Measurements from ENCODE around the gene RIPPLY3.
"Not testable (repeated sequence)": the region's sequence is repeated elsewhere in the genome, so short reads cannot be mapped to it uniquely, and the experiment has no call there.

The RIPPLY3 gene

GRCh38 chr21:37045556-37045955, 39.1 kb downstream of the RIPPLY3 start:
- DNase-seq = no peak
- in situ Hi-C loops (cut with MboI; ENCODE audit: low pct_unique_long_range_greater_than_20kb, low sequenced_read_pairs) = no loop called here

GRCh38 chr21:37047079-37047478, 40.6 kb downstream of the RIPPLY3 start:
- in situ Hi-C loops (cut with MboI; ENCODE audit: low pct_unique_long_range_greater_than_20kb, low sequenced_read_pairs) = no loop called here

GRCh38 chr21:37049741-37050140, 43.2 kb downstream of the RIPPLY3 start:
- in situ Hi-C loops (cut with MboI; ENCODE audit: low pct_unique_long_range_greater_than_20kb, low sequenced_read_pairs); DNase-seq: not testable (repeated sequence)

More at GRCh38 chr21:37047079-37047478, 40.6 kb downstream of the RIPPLY3 start:
- DNase-seq = peak; percentile 59

GRCh38 chr21:37055271-37055855, 48.9 kb downstream of the RIPPLY3 start:
- no peak for DNase-seq
- in situ Hi-C loops (cut with MboI; ENCODE audit: low pct_unique_long_range_greater_than_20kb, low sequenced_read_pairs) = no loop called here

GRCh38 chr21:37057614-37058013, 51.1 kb downstream of the RIPPLY3 start:
- DNase-seq = no peak
- in situ Hi-C loops (cut with MboI; ENCODE audit: low pct_unique_long_range_greater_than_20kb, low sequenced_read_pairs) = no loop called here

- peak; percentile 66 for DNase-seq
- in situ Hi-C loops (cut with MboI; ENCODE audit: low pct_unique_long_range_greater_than_20kb, low sequenced_read_pairs) = no loop called here
Observed at GRCh38 chr21:37058261-37058660, 51.8 kb downstream of the RIPPLY3 start.

GRCh38 chr21:37059181-37059580, 52.7 kb downstream of the RIPPLY3 start:
- DNase-seq = peak; percentile 64
- in situ Hi-C loops (cut with MboI; ENCODE audit: low pct_unique_long_range_greater_than_20kb, low sequenced_read_pairs) = no loop called here

- DNase-seq = no peak
- in situ Hi-C loops (cut with MboI; ENCODE audit: low pct_unique_long_range_greater_than_20kb, low sequenced_read_pairs) = no loop called here
Observed at GRCh38 chr21:37060296-37060695, 53.8 kb downstream of the RIPPLY3 start.

GRCh38 chr21:37061926-37062592, 55.6 kb downstream of the RIPPLY3 start:
- DNase-seq = no peak
- in situ Hi-C loops (cut with MboI; ENCODE audit: low pct_unique_long_range_greater_than_20kb, low sequenced_read_pairs) = no loop called here

- DNase-seq = no peak
- in situ Hi-C loops (cut with MboI; ENCODE audit: low pct_unique_long_range_greater_than_20kb, low sequenced_read_pairs) = no loop called here
Observed at GRCh38 chr21:37062593-37062935, 56.1 kb downstream of the RIPPLY3 start.

GRCh38 chr21:37063433-37063832, 56.9 kb downstream of the RIPPLY3 start:
- DNase-seq = no peak
- in situ Hi-C loops (cut with MboI; ENCODE audit: low pct_unique_long_range_greater_than_20kb, low sequenced_read_pairs) = no loop called here

GRCh38 chr21:37064841-37065240, 58.3 kb downstream of the RIPPLY3 start:
- DNase-seq = no peak
- in situ Hi-C loops (cut with MboI; ENCODE audit: low pct_unique_long_range_greater_than_20kb, low sequenced_read_pairs) = no loop called here

- in situ Hi-C loops (cut with MboI; ENCODE audit: low pct_unique_long_range_greater_than_20kb, low sequenced_read_pairs) = no loop called here
- no peak for DNase-seq
Observed at GRCh38 chr21:37065561-37066177, 59.2 kb downstream of the RIPPLY3 start.

Measured in KBM-7 (cell line).